HepG2 (cell line): ENCODE measurements around the gene SAPCD2. TPM values are rescaled to one million over a fixed set of nuclear protein-coding genes. Genes with fewer than 3 reads are reported as not detected.

Experiments
- ATAC-seq: fragments of 200-7000 bp; cut with Tn5 transposase; 3 replicates; pipeline ENCODE4 v1.9.1; 2020; ENCODE audit warnings: mild to moderate bottlenecking, moderate library complexity
- BruUV-seq: library from RNA; stranded (reverse); fragments of 400-500 nt; replicated peaks from 2 replicates; lab custom pipeline; 2021; lab: Mats Ljungman, UMichigan
- CTCF ChIA-PET: fragments of 300-600 bp; formaldehyde crosslinking; extraction: SDS; loops from one replicate; lab custom pipeline; 2021; ENCODE audit warnings: low total read pairs, inconsistent platforms, low intra/inter-chr PET ratio; lab: Yijun Ruan, JAX
- POLR2A ChIA-PET: fragments of 350-600 bp; sonication (Branson Sonifier 250); formaldehyde crosslinking; loops from one replicate; lab custom pipeline; 2020; ENCODE audit warnings: antibody characterized with exemption, inconsistent platforms; lab: Yijun Ruan, JAX
- DNase-seq: peaks from one replicate; pipeline ENCODE4 v3.0.0-alpha.2; 2015; ENCODE audit warnings: low spot score
- FAIRE-seq: peaks from 3 replicates; lab custom pipeline; 2011; peaks lifted over from hg19 to GRCh38; lab: Jason Lieb, UNC
- H2AFZ ChIP-seq: one replicate; pipeline ENCODE4 v1.6.1; 2011; ENCODE audit warnings: low read length, inconsistent platforms
- H3K27ac ChIP-seq: fragments of 300-600 bp; 3 replicates; pipeline ENCODE4 v1.8.0; 2011; ENCODE audit warnings: mixed run types, mild to moderate bottlenecking, mixed read lengths, low read length, inconsistent platforms; ENCODE audit not compliant: insufficient read depth; ENCODE audit errors: extremely low read length
- H3K27me3 ChIP-seq, 2 experiments: fragments of 200-600 bp in 1 of 2; 2 replicates in 1 of 2; 3 replicates in 1 of 2; pipeline versions ENCODE4 v1.6.0 to v1.8.0; 2011; ENCODE audit warnings: low read length in 2 of 2, mild to moderate bottlenecking in 2 of 2, moderate library complexity in 2 of 2, inconsistent platforms in 1 of 2; ENCODE audit not compliant: insufficient read depth in 2 of 2, control insufficient read depth in 1 of 2
- H3K36me3 ChIP-seq, 2 experiments: fragments of 200-600 bp in 1 of 2; replicated peaks in 1 of 2; 2 replicates in 1 of 2; 3 replicates in 1 of 2; pipeline versions ENCODE4 v1.5.1 to v1.8.0; 2011; ENCODE audit warnings: low read length in 2 of 2, inconsistent platforms in 1 of 2; ENCODE audit not compliant: insufficient read depth in 2 of 2, control insufficient read depth in 1 of 2
- H3K4me1 ChIP-seq: 2 replicates; pipeline ENCODE4 v1.5.1; 2012; ENCODE audit warnings: low read length, inconsistent platforms; ENCODE audit not compliant: insufficient read depth
- H3K4me2 ChIP-seq: 2 replicates; pipeline ENCODE4 v1.6.0; 2011; ENCODE audit warnings: low read depth, low read length, inconsistent platforms
- H3K4me3 ChIP-seq, 3 experiments: fragments of 200-600 bp in 1 of 3; sonication (generic), shearing (Covaris generic) in 1 of 3; replicated peaks in 1 of 3; 2 replicates each; pipeline ENCODE4 v1.5.1; 2011 to 2016; ENCODE audit warnings: low read length in 3 of 3, inconsistent platforms in 2 of 3, low read depth in 2 of 3, mild to moderate bottlenecking in 2 of 3, control low read depth in 1 of 3, mixed read lengths in 1 of 3; ENCODE audit not compliant: insufficient read depth in 1 of 3
- H3K79me2 ChIP-seq: one replicate; pipeline ENCODE4 v1.6.1; 2011; ENCODE audit warnings: low read length, inconsistent platforms; ENCODE audit not compliant: insufficient read depth
- H3K9ac ChIP-seq: 2 replicates; pipeline ENCODE4 v1.6.0; 2011; ENCODE audit warnings: mild to moderate bottlenecking, low read depth, low read length, inconsistent platforms; ENCODE audit not compliant: insufficient read depth
- H3K9me3 ChIP-seq: 2 replicates; pipeline ENCODE4 v1.5.1; 2012; ENCODE audit warnings: mild to moderate bottlenecking, low read length
- H4K20me1 ChIP-seq: 2 replicates; pipeline ENCODE4 v1.6.0; 2011; ENCODE audit warnings: inconsistent platforms, mild to moderate bottlenecking, low read length, moderate library complexity; ENCODE audit not compliant: insufficient read depth
- ATF1 ChIP-seq: IDR thresholded peaks from 2 replicates; pipeline ENCODE4 v1.6.1; 2016; ENCODE audit warnings: mild to moderate bottlenecking, control low read depth
- UBTF ChIP-seq: sonication (generic); formaldehyde crosslinking; IDR thresholded peaks from 2 replicates; pipeline ENCODE4 v1.4.0; 2020; ENCODE audit warnings: mild to moderate bottlenecking, missing genetic modification reagents
- WGBS: methylation state at CpG from one replicate; pipeline ENCODE4 v1.1.6; 2017; ENCODE audit warnings: low lambda C conversion rate; 5-methylcytosine and 5-hydroxymethylcytosine counted together
- in situ Hi-C: cut with HindIII; loops from 2 replicates; pipeline ENCODE4 v1.10.0; 2017; ENCODE audit warnings: low pct_unique_long_range_greater_than_20kb; ENCODE audit not compliant: extremely low pct_ligation_motif_present
- intact Hi-C: fragments of 100-400 bp; cut with micrococcal nuclease; formaldehyde crosslinking; loops from one replicate; pipeline ENCODE4 v1.10.0; 2022; ENCODE audit not compliant: unreplicated experiment
- polyA plus RNA-seq, 8 experiments: library from polyadenylated mRNA; depleted of rRNA in 3 of 8; stranded (reverse) in 7 of 8; unstranded in 1 of 8; fragments of >200 nt; fragmentation: Illumina TruSeq in 4 of 8; extraction: Trizol in 4 of 8; gene quantifications; 2 replicates each; pipeline versions ENCODE4 v1.2.1 to v1.2.3, GENCODE V29; 2011 to 2016; ENCODE audit warnings: low read depth in 4 of 8, missing spikeins in 1 of 8, mixed read lengths in 1 of 8; ENCODE audit not compliant: insufficient read depth in 1 of 8
- total RNA-seq, 5 experiments: library from RNA; depleted of rRNA; stranded (reverse); fragments of >200 nt; fragmentation: Illumina TruSeq; extraction: Trizol; gene quantifications; 2 replicates each; pipeline ENCODE4 v1.2.3, GENCODE V29; 2016; ENCODE audit warnings: low read depth in 1 of 5

Gene SAPCD2
- total and polyA plus RNA-seq, 2 of the 13 experiments (the other 11 are each of a cell fraction or from before 2014, with no cell fraction given) = 21.9 to 42.8 TPM

GRCh38 chr9:137020771-137021567 is 49.4 kb downstream of the SAPCD2 start:
- intact Hi-C loops = no loop called here
- no peaks in the 10 kb centered on the region for H3K79me2 ChIP-seq
- DNase-seq (no peak), ATAC-seq (no peak), FAIRE-seq (no peak)
- POLR2A ChIA-PET = interaction anchor here (0.6 to 1.7 kb wide), 4 partner anchors 20 to 221 kb away, joined by 3 to 6 read pairs (median 4); partner anchors contain the start of gene PAXX
- H3K27ac ChIP-seq = peak overlapping the region; percentile 33
- TF ChIP-seq ATF1 (CRISPR knock-in tag) (no peak), UBTF (CRISPR knock-in tag) (0 out of 2 replicates have a peak, but pooled peaks have one; percentile 13)
- H3K9me3 ChIP-seq = no peaks in the 10 kb centered on the region
- H3K4me2 ChIP-seq = no peak overlapping the region
- no peak overlapping the region for H3K4me3 ChIP-seq
- CTCF ChIA-PET = no interaction called here
- H3K4me1 ChIP-seq = peaks cover 44% of the 10 kb centered on the region
- 99% methylated on average over 12 of the region's 32 CpGs for WGBS
- no peaks in the 10 kb centered on the region for H3K27me3 ChIP-seq
- 0 out of 5 replicates have a peak, but pooled peaks cover 0 to 2% of the 10 kb centered on the region in 2 experiments for H3K36me3 ChIP-seq
- H2AFZ ChIP-seq = no peak overlapping the region
- H4K20me1 ChIP-seq = no peaks in the 10 kb centered on the region
- H3K9ac ChIP-seq = no peak overlapping the region
- in situ Hi-C loops = no loop called here
- BruUV-seq = no TSS peak
